ENCODE data around the gene DOC2B. TPM values are rescaled to one million over a fixed set of nuclear protein-coding genes. Genes with fewer than 3 reads are reported as not detected.
"Not testable (repeated sequence)": the region's sequence is repeated elsewhere in the genome, so short reads cannot be mapped to it uniquely, and the experiment has no call there.

The DOC2B gene
- total RNA-seq, 1 donor from 2014 or later = 0.09 TPM

DNA sequence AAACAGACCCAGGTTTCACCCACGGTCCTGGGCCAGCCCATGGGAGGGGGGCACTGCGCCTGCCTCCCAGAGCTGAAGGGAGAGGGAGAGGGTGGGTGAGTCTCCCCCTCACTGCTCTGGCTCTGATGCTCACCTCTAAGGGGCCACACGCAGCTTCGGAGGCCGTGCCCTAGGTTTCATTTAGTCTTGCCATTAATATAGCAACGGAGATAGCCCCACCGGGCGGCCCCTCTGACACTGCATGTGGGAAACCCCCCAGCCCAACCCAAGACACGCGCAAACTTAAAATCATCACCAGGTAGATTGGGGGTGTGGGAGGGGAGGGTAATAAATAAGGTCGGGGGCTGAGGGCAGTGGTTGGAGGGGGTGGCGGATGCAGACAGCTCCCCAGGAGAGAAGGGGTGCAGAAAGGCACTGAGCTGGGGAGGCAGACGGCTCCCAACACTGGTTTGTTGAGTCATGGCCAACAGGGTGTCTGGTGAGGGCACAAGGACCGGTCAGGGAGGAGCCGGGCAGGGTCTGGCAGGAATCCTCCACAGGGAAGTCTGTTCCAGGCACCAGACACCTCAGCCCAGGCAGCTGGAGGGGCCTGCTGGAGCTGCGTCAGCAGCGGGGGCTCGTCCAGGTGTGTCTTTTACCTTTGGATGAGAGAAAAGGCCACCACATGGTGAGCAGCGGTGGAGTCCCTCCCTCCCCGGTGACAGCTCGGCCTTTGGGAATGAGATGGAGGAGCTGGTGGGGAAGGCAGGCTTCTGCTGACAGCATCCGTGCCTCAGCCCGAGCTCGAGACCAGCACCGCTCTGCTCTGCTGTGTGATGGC lies 32.0 kb upstream of the DOC2B start:
- intact Hi-C loops (cut with micrococcal nuclease) = no loop called here

DNA sequence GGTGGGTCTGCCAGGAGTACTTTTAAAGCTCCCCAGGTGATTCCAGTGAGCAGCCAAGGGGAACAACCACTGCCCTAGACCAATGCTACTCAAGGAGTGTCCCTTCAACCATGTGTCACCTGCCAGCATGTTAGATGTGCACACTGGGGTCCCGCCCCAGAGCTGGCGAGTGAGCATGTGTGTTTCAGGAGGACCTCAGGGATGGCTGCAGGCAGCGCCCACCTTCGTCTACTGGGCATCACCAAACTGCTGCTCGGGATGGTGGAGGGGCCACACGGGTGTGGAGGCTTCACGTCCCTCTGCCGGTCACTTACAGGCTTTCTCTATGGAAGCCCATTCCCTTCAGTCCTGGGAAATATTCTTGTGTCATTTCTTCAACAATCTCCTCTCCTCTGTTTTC lies 29.0 kb upstream of the DOC2B start:
- intact Hi-C loops (cut with micrococcal nuclease) = no loop called here

DNA sequence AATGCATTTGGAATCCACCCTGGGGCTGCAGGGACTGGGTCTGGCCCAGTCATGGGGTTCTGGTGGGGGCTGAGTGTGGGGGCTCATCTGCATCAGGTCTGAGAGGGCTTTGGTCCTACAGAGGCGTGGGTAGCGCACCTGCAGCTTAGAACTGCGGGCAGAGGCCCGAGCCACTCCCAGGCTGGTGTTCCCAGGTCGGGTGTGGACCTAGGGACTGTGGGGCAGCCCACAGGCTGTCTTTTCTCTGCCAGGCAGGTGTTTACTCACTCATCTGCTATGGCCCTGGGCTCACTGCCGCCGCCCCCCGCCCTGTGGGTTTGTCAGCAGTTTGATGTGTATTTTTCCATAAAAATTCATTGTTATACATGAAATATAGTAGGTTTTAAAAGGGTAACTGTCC lies 27.0 kb upstream of the DOC2B start:
- intact Hi-C loops (cut with micrococcal nuclease) = no loop called here

DNA sequence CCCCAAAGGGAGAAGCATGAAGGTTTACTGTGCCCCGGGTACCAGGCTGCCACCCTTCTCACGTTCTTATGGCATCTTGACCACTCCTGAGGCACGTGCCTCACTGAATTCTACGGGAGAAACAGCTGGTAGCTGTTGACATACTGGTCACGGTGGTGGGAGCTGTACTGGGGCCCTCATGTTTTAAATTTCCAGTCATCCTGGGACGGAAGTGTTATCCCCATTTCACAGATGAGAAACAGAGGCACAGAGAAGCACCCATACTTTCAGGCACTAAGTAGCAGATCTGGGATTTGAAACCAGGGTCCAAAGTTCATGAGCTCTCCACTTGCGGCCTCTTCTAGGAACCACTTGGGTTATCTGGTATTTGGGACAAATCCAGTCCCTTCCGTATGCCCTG lies 26.3 kb upstream of the DOC2B start:
- intact Hi-C loops (cut with micrococcal nuclease) = no loop called here

DNA sequence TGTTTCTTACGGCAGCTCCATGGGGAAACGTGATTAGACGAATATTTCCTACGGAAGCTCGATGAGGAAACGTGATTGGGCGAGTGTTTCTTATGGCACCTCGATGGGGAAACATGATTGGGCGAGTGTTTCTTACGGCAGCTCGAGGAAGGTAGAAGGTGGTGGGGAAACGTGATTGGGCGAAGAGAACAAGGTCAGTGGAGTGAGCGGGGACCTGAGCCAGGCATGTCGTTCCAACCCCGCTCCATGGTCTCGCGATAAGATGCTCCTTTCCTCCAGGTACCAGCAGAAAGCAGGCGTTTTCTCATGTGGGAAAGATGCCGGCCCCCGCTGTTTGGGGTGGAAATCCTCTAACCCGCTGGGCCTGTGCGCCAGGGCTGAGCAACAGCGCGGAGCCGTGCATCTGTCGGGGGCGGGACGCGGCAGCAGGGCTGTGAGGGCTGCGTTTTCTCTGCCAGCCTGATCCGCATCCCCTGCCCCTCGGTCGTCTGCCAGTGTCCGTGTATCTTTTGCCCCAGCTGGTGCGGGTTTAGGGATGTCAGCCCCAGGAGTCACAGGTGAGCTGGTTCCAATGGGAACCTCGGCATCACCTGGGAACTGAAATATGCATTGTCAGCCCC lies 25.6 kb upstream of the DOC2B start:
- intact Hi-C loops (cut with micrococcal nuclease) = no loop called here

DNA sequence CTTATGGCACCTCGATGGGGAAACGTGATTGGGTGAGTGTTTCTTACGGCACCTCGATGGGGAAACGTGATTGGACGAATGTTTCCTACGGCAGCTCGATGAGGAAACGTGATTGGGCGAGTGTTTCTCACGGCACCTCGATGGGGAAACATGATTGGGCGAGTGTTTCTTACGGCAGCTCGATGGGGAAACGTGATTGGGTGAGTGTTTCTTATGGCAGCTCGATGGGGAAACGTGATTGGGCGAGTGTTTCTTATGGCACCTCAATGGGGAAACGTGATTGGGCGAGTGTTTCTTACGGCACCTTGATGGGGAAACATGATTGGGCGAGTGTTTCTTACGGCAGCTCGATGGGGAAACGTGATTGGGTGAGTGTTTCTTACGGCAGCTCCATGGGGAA lies 25.0 kb upstream of the DOC2B start:
- intact Hi-C loops (cut with micrococcal nuclease) = not testable (repeated sequence)

DNA sequence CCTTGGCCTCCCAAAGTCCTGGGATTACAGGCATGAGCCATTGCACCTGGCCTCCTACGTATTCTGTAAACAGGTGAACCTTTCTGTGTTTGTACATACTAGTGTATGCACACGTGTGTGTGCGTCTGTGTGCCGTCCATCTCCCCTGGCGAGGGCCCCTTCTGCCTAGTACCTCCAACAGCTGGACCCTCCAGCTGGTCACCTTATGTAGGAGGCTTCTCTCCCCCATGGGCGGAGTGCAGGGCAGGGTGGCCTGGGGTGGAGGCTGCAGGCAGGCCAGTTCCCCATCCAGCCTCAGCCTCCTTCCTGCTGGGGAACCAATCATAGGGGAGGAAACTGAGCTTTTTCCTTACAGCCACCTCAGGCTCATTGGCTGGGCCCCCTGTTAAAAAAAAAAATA lies 24.4 kb upstream of the DOC2B start:
- intact Hi-C loops (cut with micrococcal nuclease) = no loop called here

DNA sequence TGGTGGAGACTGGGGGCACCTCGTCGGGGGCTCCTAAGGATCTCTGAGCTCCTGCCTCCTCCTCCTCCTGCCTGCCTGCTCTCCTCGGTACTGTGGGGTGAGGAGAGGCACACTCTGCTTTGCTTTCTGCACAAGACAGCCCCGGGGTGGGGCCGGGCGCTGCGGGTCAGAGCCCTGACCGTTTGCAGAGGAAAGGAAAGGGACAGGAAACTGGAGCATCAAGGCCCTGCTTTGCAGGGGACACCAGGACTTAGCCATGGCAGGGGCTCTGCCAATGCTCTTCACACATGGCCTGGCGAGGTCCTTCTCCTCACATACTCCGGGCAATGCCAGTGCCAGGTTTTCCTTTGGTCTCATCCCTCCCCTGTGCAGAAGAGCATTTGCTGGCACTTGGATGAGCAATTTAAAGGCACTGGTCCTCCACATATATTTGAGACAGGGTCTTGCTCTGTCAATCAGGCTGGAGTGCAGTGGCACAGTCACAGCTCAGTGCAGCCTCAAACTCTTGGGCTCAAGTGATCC lies 23.8 kb upstream of the DOC2B start:
- intact Hi-C loops (cut with micrococcal nuclease) = no loop called here

DNA sequence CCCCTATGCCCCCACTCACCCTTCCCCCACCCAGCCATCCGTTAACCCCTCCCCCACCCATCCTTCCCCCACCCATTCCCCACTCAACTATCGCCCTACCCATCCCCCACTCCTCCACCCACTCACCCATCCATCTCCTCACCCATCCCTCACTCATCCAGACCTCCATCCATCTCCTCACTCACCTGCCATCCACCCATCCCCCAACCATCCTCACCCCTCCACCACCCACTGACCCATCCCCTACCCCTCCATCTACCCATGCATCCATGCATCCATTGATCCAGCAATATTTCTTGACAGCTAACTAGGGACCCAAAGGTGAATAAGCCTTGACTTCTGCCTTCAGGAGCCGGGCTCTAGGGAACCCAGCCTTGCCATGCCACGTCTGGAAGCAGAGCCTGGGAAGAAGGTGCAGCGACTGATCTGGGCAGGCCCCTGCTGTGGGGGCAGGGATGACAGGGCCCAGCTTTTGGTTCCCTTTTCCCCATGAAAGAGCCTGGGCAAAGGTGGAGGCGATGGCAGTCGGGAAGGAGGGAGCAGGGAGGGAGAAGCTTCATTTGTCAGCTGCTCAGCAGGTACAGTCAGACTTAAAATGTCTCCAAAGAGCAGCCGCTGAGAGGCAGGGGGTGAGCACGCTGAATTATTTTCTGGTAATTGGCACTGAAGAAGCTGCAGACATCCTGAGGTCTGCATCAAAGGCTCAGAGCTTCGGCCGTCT lies 23.1 kb upstream of the DOC2B start:
- intact Hi-C loops (cut with micrococcal nuclease) = no loop called here

DNA sequence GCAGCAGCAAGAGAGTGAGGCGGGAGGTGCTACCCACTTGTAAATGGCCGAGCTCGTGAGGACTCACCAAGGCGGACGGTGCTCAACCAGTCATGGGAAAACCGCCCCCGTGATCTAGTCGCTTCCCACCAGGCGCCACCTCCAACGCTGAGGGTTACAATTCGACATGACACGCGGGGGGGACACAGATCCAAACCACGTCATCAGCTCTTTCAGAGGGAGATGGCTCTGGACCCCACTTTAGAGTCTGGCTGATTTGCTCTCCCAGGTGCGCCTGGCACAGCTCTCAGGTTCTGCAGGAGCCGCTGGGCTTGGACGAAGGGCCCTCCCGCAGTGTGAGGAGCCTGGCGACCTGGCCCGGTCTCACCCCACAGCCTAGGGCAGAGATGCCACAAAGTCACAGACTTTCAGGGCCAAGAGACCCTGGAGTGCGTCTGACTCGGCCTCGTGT lies 21.1 kb upstream of the DOC2B start:
- intact Hi-C loops (cut with micrococcal nuclease) = no loop called here

DNA sequence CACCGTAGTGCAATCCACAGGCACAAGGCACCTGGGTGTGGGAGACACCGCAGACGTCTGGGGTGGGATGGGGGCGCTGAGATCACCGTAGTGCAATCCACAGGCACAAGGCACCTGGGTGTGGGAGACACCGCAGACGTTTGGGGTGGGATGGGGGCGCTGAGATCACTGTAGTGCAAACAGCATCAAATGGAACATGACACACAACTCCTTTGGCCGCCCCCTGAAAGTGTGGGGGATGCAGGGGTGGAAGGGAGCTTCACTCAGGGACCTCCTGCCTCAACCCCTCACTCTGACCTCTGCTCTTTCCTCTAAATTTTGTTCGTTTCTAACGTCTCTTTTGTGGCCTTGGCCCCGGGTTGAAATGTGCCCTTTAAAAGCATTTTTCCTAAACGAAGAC lies 20.3 kb upstream of the DOC2B start:
- intact Hi-C loops (cut with micrococcal nuclease) = not testable (repeated sequence)

DNA sequence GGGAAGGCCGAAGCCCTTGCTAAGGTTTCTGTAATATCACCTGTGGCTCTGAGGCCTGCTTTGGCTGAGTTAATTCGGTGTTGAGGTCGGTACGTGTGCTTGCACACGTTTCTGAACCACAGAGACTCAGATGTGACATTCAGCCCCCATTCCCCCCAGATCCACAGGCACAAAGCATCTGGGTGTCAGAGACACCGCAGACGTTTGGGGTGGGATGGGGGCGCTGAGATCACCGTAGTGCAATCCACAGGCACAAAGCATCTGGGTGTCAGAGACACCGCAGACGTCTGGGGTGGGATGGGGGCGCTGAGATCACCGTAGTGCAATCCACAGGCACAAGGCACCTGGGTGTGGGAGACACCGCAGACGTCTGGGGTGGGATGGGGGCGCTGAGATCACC lies 19.8 kb upstream of the DOC2B start:
- intact Hi-C loops (cut with micrococcal nuclease) = not testable (repeated sequence)

DNA sequence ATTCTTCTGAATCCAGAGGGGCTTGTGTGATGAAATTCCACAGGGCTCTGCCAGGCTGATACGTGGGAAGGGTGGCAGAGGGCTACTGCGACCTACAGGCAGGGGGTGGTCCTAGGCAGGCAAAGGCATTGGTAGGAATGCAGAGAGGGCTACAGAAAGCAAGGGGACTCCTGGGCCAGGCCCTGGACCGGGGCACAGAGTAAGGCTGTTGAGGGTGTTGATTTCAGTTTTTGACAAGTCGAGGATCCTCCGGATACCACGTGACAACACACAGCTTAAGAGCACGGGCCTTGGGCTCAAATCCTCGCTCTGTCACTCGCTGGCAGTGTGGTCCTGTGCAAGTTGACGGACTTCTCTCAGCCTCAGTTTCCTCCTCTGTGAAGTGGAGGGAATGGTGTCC lies 19.1 kb upstream of the DOC2B start:
- intact Hi-C loops (cut with micrococcal nuclease) = no loop called here

DNA sequence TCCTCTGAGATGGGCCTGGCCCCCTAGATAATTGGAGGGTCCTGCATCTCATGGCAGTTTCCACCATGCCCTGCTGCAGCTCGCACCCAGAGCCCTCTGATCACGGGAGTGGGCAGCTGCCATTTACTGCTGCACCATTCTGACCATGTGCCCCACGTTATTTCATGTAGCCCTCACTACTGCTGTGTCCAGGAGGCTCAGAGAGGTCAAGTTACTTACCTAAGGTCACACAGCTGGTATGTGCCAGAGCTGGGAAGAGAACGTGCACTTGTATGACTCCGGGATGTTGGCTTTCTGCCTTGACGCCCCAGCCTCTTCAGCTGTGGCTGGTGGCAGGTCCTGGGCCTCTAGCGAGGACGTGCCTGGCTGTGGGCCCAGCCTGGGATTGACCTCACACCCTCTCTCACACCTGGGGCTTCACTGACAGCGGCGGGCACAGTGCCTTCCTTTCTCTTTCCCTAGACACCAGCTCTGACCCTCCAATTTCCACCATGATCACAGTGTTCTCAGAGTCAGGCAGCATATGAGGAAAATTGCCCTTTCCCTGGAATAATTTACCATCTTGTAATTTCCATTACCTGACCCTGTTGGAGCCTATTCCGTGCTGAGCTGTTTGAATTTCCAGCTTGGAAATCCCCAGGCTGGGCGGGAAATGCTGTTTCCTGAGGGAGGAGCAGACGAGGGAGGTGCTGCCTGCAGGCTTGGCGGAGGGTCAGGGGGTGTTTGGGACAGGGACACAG lies 18.5 kb upstream of the DOC2B start:
- intact Hi-C loops (cut with micrococcal nuclease) = no loop called here

DNA sequence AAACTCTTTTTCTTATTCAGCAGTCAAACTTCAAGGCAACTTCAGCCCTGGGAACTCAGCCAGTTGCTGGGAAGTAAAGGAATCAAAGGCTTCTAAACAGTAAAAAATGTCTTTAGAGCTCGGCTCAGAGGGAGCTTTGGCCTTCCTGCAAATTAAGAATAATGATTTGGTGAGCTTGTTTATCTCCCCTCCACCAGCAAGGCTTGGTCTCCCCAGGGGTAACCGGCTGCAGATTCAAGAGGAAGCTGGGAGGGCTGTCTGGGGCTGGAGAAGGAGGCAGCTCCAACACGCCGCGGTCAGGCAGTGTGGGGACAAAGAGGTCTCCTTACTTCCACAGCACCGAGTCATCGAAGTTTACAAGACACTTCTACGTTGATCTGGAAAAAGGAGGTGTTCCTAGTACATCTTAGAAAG lies 17.7 kb upstream of the DOC2B start:
- intact Hi-C loops (cut with micrococcal nuclease) = no loop called here

DNA sequence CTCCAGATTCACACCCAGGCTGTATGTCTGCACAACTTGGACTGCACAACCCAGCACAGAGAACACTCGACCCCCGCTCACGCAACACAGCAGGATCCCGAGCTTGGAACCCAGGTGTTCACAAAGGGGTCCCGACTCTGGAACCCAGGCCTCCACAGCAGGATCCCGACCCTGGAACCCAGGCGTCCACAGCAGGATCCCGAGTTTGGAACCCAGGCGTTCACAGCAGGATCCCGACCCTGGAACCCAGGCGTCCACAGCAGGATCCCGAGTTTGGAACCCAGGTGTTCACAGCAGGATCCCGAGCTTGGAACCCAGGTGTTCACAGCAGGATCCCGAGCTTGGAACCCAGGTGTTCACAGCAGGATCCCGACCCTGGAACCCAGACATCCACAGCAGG lies 16.8 kb upstream of the DOC2B start:
- intact Hi-C loops (cut with micrococcal nuclease) = not testable (repeated sequence)

DNA sequence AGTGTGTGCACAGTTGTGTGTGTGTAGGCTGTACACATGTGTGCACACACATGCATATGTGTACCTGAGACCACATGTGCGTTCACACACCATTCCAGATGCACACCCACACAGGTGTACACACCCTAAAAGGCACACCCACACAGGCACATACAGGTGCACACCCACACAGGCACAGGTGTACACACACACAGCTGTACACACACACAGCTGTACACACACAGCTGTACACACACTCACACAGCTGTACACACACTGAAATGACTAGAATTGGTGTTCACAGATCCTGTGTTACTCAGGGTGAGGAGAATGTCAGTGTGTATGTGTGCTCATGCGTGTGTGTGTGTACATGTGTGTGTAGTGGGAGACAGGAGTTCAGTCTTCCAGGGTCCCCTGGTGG lies 15.9 kb upstream of the DOC2B start:
- intact Hi-C loops (cut with micrococcal nuclease) = no loop called here

DNA sequence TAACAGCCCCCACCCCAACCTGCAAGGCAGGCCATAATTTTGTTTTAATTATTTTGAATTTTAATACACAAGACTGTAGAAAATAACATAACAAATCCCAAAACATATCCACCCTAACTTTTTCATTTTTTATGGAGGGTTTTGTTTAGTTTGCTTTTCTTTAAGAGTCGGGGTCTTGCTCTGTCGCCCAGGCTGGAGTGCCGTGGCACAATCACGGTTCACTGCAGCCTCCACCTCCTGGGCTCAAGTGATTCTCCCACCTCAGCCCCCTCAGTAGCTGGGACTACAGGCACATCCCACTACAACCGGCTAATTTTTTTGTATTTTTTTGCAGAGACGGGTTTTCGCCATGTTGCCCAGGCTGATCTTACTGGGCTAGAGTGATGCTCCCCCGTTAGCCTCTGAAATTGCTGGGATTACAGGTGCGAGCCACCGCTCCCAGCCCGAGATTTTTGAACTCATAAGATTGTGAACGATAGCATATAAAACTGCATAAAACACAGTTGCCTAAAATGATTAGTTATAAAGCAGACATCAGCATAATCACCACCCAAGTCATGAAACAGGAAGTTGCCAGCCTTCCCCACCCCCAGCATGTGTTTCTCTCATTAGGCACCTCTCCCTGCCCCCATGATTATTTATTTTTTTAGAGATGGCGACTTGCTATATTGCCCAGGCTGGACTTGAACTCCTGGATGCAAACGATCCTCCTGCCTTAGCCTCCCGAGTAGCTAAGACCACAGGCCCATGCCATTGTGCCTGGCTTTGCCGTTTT lies 13.6 kb upstream of the DOC2B start:
- intact Hi-C loops (cut with micrococcal nuclease) = no loop called here

DNA sequence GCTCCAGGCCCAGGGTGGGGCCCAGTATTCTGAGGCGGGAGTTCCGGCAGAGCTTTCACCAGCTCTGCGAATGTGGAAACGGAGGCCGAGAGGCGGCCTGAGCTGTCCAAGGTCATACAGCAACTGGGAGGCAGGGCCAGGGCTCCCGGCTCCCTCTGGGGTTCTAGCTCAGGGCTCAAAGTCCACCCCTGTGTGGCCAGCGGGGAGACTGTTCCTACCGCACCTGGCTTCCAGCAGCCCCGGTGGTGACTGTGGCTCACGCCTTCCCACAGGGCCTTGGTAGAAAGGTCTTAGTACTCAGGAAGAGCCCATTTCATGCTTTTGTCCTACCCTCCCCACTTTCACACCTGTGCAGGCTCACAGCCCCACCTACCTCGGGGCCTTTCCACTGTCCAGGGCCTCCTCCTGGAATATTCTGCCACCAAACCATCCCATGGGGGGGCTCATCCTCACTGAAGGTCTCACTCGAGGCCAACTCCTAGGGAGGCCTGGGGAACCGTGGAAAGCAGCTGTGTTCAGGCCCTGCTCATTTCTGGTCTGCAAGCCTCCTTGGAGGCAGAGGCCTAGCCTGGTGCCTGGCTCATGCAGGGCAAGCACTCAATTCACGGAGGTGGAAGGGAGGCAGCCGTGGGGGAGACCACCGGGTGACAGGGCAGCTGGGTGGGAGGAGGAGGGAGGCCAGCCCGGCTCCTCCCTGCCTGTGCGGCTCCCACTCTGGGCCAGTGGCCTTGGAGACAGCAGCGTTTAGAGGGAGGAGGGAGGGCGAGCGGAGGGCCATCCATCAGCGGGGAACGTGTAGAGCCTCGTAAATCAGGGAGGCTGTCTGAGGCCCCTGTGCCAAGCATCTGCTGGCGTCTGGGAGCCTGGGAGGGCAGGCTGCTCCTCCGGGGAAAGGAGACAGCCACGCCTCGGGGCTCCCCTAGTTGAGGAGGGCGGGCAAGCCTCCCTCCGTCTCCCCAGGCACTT lies 12.7 kb upstream of the DOC2B start:
- intact Hi-C loops (cut with micrococcal nuclease) = no loop called here

DNA sequence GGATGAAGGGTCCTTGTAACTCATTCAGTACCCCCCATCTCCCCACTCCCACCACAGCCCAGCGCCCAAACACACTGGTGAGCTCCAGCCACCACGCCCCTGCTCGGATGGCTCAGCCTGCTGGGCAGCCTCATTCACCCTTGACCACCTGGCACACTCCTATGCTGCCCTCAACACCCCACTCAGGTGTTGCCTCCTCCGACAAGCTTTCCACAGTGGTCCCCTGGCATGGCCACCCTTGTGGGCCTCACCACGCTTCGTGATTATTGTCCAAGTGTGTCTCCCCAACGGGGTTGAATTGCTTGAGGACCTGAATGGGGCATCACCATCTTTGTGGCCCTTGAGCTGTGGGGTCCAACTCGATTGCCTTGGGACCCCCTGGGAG lies 12.0 kb upstream of the DOC2B start:
- intact Hi-C loops (cut with micrococcal nuclease) = no loop called here
